GM12865 (cell line): ENCODE measurements around the gene TMEM141.
"Not testable (repeated sequence)": the region's sequence is repeated elsewhere in the genome, so short reads cannot be mapped to it uniquely, and the experiment has no call there.

Source experiments
- DNase-seq: peaks from one replicate; pipeline ENCODE4 v3.0.0; 2010; ENCODE audit warnings: low read depth
- H3K4me3 ChIP-seq: 2 replicates; pipeline ENCODE4 v1.5.1; 2011; ENCODE audit warnings: mild to moderate bottlenecking, low read depth, low read length, control low read depth
- TF ChIP-seq, protein P1 (sequence below): IDR thresholded peaks from 2 replicates; pipeline ENCODE4 v1.5.1; 2011; ENCODE audit warnings: low read length, control low read depth, low read depth, inconsistent platforms; ENCODE audit not compliant: insufficient read depth; ENCODE audit errors: missing control alignments

TMEM141 gene

DNA sequence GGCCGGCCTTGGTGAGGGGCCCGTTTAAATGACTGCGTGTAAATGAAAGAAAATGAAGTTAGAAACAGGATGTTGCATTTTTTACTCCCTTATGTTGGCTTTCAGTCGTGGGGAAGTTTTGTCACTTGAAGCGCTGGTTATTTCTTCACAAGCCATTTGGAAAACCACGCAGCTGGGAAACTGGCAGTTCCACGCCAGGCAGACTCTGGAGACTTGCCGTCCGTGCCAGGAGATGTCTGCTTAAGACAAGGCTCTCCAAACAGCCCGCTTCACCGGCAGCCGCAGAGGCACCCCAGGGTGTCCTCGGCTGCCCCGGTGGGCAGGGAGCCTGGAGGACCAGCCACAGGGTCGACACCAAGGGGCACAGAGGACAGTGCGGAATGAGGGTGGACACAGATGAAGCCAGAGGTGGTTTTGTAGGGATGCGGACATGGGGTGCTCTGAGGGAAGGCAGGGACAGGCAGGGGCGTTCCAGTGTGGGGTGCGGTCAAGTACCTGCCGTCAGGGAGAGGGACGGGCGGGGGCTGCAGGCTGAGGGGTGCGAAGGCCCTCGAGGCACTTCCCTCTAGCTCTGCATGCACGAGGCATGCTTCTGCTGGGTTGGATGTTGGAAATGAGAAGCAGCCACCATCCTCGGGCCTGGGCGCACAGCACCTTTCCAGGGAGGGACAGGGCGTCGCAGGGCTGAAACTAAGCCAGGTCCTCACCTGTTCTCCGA, 40.0 kb downstream of the TMEM141 start:
- no peak for DNase-seq
- TF ChIP-seq, protein P1, sequence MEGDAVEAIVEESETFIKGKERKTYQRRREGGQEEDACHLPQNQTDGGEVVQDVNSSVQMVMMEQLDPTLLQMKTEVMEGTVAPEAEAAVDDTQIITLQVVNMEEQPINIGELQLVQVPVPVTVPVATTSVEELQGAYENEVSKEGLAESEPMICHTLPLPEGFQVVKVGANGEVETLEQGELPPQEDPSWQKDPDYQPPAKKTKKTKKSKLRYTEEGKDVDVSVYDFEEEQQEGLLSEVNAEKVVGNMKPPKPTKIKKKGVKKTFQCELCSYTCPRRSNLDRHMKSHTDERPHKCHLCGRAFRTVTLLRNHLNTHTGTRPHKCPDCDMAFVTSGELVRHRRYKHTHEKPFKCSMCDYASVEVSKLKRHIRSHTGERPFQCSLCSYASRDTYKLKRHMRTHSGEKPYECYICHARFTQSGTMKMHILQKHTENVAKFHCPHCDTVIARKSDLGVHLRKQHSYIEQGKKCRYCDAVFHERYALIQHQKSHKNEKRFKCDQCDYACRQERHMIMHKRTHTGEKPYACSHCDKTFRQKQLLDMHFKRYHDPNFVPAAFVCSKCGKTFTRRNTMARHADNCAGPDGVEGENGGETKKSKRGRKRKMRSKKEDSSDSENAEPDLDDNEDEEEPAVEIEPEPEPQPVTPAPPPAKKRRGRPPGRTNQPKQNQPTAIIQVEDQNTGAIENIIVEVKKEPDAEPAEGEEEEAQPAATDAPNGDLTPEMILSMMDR = no peak
- H3K4me3 ChIP-seq = no peak overlapping the region

- no peak overlapping the region for H3K4me3 ChIP-seq
- DNase-seq = no peak
- TF ChIP-seq, protein P1 = no peak
Observed at GRCh38 chr9:136831720-136832104, 40.6 kb downstream of the TMEM141 start.

DNA sequence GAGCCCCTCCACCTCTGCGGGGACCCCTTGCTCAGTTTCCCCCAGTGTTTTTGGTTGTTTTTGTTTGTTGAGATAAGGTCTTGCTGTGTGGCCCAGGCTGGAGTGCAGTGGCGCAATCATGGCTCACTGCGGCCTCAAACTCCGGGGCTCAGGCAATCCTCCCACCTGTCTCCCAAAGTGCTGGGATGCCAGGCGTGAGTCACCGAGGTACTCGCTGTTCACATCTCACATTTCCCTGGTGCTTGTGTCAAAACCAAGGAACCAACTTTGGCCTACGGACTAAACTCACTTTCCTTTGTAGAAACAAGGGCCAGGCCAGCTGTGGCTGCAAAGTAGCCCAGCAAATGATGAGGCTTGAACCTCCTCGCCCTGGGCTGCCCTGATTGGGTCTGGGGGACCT, 41.4 kb downstream of the TMEM141 start:
- no peak for DNase-seq
- no peak overlapping the region for H3K4me3 ChIP-seq
- TF ChIP-seq, protein P1 = no peak

DNA sequence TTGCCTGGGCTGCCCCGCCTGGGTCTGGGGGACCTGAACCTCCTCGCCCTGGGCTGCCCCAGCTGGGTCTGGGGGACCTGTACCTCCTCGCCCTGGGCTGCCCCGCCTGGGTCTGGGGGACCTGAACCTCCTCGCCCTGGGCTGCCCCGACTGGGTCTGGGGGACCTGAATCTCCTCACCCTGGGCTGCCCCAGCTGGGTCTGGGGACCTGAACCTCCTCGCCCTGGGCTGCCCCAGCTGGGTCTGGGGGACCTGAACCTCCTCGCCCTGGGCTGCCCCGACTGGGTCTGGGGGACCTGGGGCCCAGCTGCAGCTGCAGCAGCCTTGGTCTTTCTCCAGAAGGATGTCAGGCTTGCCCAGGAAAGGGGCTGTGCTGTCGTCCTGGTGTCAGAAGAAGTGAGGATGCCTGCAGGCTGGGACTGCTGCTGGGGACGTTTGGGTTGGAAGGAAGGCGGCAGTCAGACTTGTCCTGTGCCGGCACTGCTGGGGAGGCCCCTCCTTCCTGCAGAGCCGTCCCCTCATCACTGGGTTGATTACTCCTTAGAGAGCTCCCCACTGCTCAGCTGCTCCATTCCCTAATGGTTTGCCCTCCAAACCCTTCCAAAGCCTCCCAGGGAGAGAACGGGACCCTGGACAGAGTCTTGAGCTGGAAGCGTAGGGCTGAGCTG, 42.4 kb downstream of the TMEM141 start:
- not testable (repeated sequence) for DNase-seq, H3K4me3 ChIP-seq

DNA sequence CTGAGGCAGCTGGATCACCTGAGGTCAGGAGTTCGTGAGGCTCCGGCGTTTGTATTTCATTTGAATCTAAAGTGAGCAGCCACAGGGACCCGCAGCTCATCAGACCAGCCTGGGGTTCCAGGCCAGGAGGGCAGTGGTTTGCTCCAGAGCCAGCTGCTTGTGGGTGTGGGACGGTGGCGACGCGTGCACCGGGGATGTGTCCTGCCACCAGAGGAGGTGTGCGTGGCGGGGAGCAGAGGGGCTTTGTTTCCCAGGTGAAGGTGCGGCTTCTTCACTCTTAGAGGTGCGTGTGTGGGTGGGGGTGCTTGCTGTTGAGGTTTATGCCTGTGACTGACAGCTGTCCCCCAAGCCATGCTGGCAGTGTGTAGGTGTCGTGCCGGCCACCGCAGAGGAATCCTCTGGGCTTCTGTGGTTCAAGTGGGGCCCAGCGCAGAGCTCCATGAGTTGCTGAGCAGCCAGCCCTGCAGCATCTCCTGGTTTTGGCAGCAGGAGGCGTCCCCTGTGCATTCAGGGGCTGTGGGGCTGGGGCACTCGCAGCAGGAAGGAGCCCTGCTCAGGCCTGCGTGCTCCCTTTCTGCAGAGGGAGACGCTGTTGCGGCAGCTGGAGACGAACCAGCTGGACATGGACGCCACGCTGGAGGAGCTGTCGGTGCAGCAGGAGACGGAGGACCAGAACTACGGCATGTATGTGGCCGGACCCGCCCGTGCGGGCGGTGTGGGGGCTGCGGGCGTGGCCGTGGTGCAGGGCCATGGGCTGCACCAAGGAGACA, 44.2 kb downstream of the TMEM141 start:
- TF ChIP-seq, protein P1 = no peak
- DNase-seq = no peak
- H3K4me3 ChIP-seq = no peak overlapping the region

DNA sequence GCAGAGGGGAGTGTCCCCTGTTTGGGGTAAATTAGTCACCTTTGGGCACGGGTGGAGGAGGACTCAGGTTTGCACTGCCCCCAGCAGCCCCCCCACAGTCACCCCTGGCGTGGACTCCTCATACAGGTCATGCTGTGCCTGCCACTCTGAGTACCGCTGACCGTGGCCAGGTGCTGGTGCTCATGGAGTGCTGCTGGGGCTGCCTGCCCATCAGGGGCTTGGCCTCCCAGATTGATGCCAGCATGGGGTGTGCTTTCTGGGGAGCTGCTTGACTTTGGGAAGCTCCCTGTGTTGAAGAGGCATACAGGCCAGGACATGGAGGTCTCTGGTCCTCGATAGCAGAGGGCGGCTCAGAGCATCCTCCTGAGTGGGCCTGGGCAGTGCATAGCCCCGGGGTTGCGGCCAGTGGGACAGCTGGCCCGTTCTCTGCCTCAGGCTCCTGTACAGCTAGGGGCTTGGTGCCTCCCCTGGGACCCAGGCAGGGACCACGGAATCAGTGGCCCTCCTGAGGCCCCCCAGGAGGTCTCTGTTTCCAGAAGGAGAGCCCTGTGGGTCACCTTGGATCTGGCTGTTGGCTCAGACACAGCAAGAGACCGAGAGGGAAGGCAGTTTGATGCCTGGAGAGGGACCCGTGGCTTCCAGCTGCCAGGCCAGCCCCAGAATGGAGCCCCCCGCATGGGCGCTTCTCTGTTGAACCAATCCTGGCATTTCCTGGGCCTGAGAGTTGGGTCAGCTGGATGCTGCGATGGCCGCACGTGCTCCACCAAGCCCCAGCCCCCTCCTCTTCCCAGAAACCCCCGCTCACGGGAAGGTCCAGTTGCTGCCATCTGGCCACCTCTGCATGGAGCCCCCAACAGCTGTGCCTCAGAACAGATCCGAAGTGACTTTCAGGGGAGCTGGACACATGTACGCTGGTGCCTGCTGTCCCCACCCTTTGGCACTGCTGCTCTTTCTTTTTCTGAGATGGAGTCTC, 45.1 kb downstream of the TMEM141 start:
- TF ChIP-seq, protein P1 = no peak
- no peak for DNase-seq
- H3K4me3 ChIP-seq = no peak overlapping the region
